ENCODE results near the gene FAM169A. TPM values are rescaled to one million over a fixed set of nuclear protein-coding genes. Genes with fewer than 3 reads are reported as not detected.

FAM169A gene
- polyA plus RNA-seq, 2 of the 4 experiments (the other 2 are of a cell fraction): 7.9 to 18.3 TPM

DNA sequence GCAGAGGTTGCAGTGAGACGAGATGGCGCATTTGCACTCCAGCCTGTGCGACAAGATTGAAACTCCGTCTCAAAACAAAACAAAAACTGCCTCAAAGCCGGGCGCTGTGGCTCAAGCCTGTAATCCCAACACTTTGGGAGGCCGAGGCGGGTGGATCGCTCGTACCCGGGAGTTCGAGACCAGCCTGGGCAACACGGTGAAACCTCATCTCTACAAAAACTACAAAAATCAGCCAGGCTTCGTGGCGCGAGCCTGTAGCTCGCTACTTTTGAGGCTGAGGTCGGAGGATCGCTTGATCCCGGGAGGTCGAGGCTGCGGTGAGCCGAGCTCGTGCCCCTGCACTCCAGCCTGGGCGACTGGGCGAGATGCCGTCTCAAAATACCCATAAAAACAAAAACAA is 100.3 kb downstream of the FAM169A start:
- no peaks in the 10 kb centered on the region for H3K9me3 ChIP-seq
- TF ChIP-seq, protein P1, sequence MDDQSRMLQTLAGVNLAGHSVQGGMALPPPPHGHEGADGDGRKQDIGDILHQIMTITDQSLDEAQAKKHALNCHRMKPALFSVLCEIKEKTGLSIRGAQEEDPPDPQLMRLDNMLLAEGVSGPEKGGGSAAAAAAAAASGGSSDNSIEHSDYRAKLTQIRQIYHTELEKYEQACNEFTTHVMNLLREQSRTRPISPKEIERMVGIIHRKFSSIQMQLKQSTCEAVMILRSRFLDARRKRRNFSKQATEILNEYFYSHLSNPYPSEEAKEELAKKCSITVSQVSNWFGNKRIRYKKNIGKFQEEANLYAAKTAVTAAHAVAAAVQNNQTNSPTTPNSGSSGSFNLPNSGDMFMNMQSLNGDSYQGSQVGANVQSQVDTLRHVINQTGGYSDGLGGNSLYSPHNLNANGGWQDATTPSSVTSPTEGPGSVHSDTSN (IDR thresholded peaks at IDR 0.05): no peak
- TF ChIP-seq CEBPB (IDR thresholded peaks at IDR 0.05): no peak
- TF ChIP-seq, protein P2, sequence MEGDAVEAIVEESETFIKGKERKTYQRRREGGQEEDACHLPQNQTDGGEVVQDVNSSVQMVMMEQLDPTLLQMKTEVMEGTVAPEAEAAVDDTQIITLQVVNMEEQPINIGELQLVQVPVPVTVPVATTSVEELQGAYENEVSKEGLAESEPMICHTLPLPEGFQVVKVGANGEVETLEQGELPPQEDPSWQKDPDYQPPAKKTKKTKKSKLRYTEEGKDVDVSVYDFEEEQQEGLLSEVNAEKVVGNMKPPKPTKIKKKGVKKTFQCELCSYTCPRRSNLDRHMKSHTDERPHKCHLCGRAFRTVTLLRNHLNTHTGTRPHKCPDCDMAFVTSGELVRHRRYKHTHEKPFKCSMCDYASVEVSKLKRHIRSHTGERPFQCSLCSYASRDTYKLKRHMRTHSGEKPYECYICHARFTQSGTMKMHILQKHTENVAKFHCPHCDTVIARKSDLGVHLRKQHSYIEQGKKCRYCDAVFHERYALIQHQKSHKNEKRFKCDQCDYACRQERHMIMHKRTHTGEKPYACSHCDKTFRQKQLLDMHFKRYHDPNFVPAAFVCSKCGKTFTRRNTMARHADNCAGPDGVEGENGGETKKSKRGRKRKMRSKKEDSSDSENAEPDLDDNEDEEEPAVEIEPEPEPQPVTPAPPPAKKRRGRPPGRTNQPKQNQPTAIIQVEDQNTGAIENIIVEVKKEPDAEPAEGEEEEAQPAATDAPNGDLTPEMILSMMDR (IDR thresholded peaks at IDR 0.05): no peak
- TF ChIP-seq RARB (CRISPR knock-in tag; IDR thresholded peaks at IDR 0.05): no peak
- no peak for TF ChIP-seq FOSL2 (IDR thresholded peaks at IDR 0.05)
- TF ChIP-seq FOSL2 (CRISPR knock-in tag; IDR thresholded peaks at IDR 0.05): no peak
- TF ChIP-seq CHD4 (IDR thresholded peaks at IDR 0.05; ENCODE audit: borderline replicate concordance): no peak
- no peak for TF ChIP-seq RFX5 (IDR thresholded peaks at IDR 0.05)
- no peak for TF ChIP-seq EHMT2 (IDR thresholded peaks at IDR 0.05; ENCODE audit: low read depth)
- TF ChIP-seq FOXS1 (CRISPR knock-in tag; IDR thresholded peaks at IDR 0.05): no peak
- no peak for TF ChIP-seq SMC3 (IDR thresholded peaks at IDR 0.05)
- TF ChIP-seq NPAS2 (CRISPR knock-in tag; IDR thresholded peaks at IDR 0.05; ENCODE audit: borderline replicate concordance): no peak
- TF ChIP-seq KDM5A (IDR thresholded peaks at IDR 0.05): no peak
- no peak for TF ChIP-seq JUNB (IDR thresholded peaks at IDR 0.05)
- no peak for TF ChIP-seq ZNF302 (CRISPR knock-in tag; IDR thresholded peaks at IDR 0.05)
- POLR2A ChIA-PET: no interaction called here
- FAIRE-seq (no peak), ATAC-seq (no peak), DNase-seq (ENCODE audit: low read depth in 1 of 2, low spot score in 1 of 2) (no peak)
- 33% methylated on average over 27 of the region's 27 CpGs for WGBS (ENCODE audit: missing lambda C conversion rate)
- H3K27ac ChIP-seq: peak overlapping the region; percentile 85 to 90; a peak in 5 of 6 replicates
- peak overlapping the region; percentile 81 for H3K4me2 ChIP-seq
- CTCF ChIA-PET: interaction anchor here (0.7 to 2.2 kb wide), 12 partner anchors 10 to 159 kb away, joined by 3 to 9 read pairs (median 4); no protein-coding TSS in a partner anchor
- peaks cover 55% of the 10 kb centered on the region for H3K4me1 ChIP-seq
- peak overlapping the region; percentile 85 for H3K4me3 ChIP-seq

DNA sequence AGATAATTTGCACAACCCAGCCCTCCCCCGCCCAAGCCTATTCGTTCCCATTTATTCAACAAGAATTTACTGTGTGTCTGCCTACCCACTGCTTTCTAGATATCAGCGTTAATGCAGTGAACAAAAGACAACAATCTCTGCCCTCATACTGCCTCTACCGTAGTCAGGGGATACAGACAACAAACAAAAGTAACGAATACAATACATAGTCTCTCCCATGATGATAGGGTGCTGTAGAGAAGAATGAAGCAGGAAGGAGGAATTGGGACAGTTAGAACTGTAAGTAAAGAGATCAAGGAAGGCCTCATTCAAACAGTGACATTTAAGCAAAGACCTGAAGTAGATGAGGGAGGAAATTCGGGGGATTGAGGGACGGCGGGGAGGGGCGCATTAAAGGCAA is 101.0 kb downstream of the FAM169A start:
- ChIA-PET POLR2A (no interaction called here), CTCF (interaction anchor here (1.9 to 2.2 kb wide), 3 partner anchors 11 to 27 kb away, joined by 6 to 9 read pairs (median 7); no protein-coding TSS in a partner anchor)
- Histone ChIP-seq H3K4me1 (peaks cover 59% of the 10 kb centered on the region), H3K9me3 (no peaks in the 10 kb centered on the region), H3K4me3 (0 out of 3 replicates have a peak overlapping the region, but pooled peaks have one; percentile 85), H3K27ac (peak overlapping the region in 1 of 2 experiments; percentile 90; a peak in 2 of 6 replicates), H3K4me2 (peak overlapping the region; percentile 81)
- ATAC-seq (no peak), DNase-seq (ENCODE audit: low read depth in 1 of 2, low spot score in 1 of 2) (peak in 1 of 2 experiments; percentile 25), FAIRE-seq (no peak)
- WGBS (ENCODE audit: missing lambda C conversion rate): 72% methylated on average over 9 of the region's 9 CpGs
- TF ChIP-seq ZSCAN20 (CRISPR knock-in tag; IDR thresholded peaks at IDR 0.05) (no peak), CEBPB (IDR thresholded peaks at IDR 0.05) (no peak), CBX8 (IDR thresholded peaks at IDR 0.05) (no peak), EHF (CRISPR knock-in tag; IDR thresholded peaks at IDR 0.05) (no peak), POLR2A (IDR thresholded peaks at IDR 0.05; ENCODE audit: low read length) (no peak), ZC3H11A (IDR thresholded peaks at IDR 0.05) (no peak), CHD4 (IDR thresholded peaks at IDR 0.05; ENCODE audit: borderline replicate concordance) (no peak), HDAC2 (IDR thresholded peaks at IDR 0.05) (no peak), FOSB (CRISPR knock-in tag; IDR thresholded peaks at IDR 0.05) (no peak), NFE2L2 (conservative IDR thresholded peaks at IDR 0.05; ENCODE audit: low read length) (no peak), KDM1A (IDR thresholded peaks at IDR 0.05; ENCODE audit: low read depth) (no peak), ZFP36 (IDR thresholded peaks at IDR 0.05; ENCODE audit: borderline replicate concordance, partially characterized antibody) (no peak), TFCP2L1 (CRISPR knock-in tag; IDR thresholded peaks at IDR 0.05) (no peak), EHMT2 (IDR thresholded peaks at IDR 0.05; ENCODE audit: low read depth) (no peak), ZNF302 (CRISPR knock-in tag; IDR thresholded peaks at IDR 0.05) (no peak), HOXB5 (CRISPR knock-in tag; IDR thresholded peaks at IDR 0.05) (no peak), MYC (IDR thresholded peaks at IDR 0.05; ENCODE audit: borderline replicate concordance, low read length) (no peak), RAD21 (conservative IDR thresholded peaks at IDR 0.05 in 1 of 2, IDR thresholded peaks at IDR 0.05 in 1 of 2) (no peak), HOXB13 (CRISPR knock-in tag; IDR thresholded peaks at IDR 0.05; ENCODE audit: low read depth) (no peak)
- TF ChIP-seq, protein P3, sequence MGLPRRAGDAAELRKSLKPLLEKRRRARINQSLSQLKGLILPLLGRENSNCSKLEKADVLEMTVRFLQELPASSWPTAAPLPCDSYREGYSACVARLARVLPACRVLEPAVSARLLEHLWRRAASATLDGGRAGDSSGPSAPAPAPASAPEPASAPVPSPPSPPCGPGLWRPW (IDR thresholded peaks at IDR 0.05): no peak

All from A549 (cell line).